Osteocyte (in vitro differentiated cells): Measurements from ENCODE around the gene MSL2. TPM values are rescaled to one million over a fixed set of nuclear protein-coding genes. Genes with fewer than 3 reads are reported as not detected.
"Not testable (repeated sequence)": the region's sequence is repeated elsewhere in the genome, so short reads cannot be mapped to it uniquely, and the experiment has no call there.

Experiments used
- DNase-seq: peaks from one replicate; pipeline ENCODE4 v3.0.0; 2021; ENCODE audit warnings: mixed read lengths; ENCODE audit not compliant: unreplicated experiment; ENCODE audit errors: extremely low spot score
- H3K27ac Mint-ChIP-seq: one replicate; pipeline ENCODE4 v1.8.0; 2021; ENCODE audit warnings: mild to moderate bottlenecking, mixed read lengths; ENCODE audit not compliant: unreplicated experiment
- H3K27me3 Mint-ChIP-seq: one replicate; pipeline ENCODE4 v1.8.0; 2021; ENCODE audit warnings: mixed read lengths; ENCODE audit not compliant: unreplicated experiment
- H3K36me3 Mint-ChIP-seq: one replicate; pipeline ENCODE4 v1.8.0; 2021; ENCODE audit warnings: mixed read lengths; ENCODE audit not compliant: unreplicated experiment
- H3K4me1 Mint-ChIP-seq: one replicate; pipeline ENCODE4 v1.8.0; 2021; ENCODE audit warnings: mixed read lengths; ENCODE audit not compliant: unreplicated experiment
- H3K4me3 Mint-ChIP-seq: one replicate; pipeline ENCODE4 v1.8.0; 2021; ENCODE audit warnings: mild to moderate bottlenecking, moderate library complexity, mixed read lengths; ENCODE audit not compliant: unreplicated experiment
- H3K9me3 Mint-ChIP-seq: one replicate; pipeline ENCODE4 v1.8.0; 2021; ENCODE audit warnings: mixed read lengths; ENCODE audit not compliant: unreplicated experiment
- total RNA-seq: library from RNA; stranded (reverse); gene quantifications from 2 replicates; pipeline ENCODE4 v1.2.1, GENCODE V29; 2021
- TF ChIP-seq, protein P1 (sequence below): fragments of 200-600 bp; sonication (generic); IDR thresholded peaks from 2 replicates; pipeline ENCODE4 v1.5.0; 2021; ENCODE audit warnings: antibody characterized with exemption, mild to moderate bottlenecking, moderate library complexity

The MSL2 gene
- total RNA-seq, 1 donor from 2014 or later = 28.9 TPM

DNA sequence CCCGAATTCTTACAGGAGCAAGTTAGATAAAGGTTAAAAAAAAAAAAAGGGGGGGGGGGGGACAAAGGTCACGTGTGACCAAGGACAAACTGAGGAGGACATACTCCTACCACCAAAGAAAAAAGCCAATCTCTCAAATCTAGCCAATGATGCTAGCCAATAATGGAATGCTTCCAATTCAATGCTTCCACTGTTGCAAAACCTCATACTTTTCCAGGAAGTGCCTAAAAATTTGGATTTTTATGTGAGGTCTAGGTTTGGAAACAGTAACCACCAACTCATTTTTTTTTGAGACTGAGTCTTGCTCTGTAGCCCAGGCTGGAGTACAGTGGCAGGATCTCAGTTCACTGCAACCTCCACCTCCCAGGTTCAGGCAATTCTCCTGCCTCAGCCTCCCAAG, 11.4 kb downstream of the MSL2 start:
- TF ChIP-seq, protein P1, sequence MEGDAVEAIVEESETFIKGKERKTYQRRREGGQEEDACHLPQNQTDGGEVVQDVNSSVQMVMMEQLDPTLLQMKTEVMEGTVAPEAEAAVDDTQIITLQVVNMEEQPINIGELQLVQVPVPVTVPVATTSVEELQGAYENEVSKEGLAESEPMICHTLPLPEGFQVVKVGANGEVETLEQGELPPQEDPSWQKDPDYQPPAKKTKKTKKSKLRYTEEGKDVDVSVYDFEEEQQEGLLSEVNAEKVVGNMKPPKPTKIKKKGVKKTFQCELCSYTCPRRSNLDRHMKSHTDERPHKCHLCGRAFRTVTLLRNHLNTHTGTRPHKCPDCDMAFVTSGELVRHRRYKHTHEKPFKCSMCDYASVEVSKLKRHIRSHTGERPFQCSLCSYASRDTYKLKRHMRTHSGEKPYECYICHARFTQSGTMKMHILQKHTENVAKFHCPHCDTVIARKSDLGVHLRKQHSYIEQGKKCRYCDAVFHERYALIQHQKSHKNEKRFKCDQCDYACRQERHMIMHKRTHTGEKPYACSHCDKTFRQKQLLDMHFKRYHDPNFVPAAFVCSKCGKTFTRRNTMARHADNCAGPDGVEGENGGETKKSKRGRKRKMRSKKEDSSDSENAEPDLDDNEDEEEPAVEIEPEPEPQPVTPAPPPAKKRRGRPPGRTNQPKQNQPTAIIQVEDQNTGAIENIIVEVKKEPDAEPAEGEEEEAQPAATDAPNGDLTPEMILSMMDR = no peak
- Mint-ChIP-seq H3K27ac (no peak overlapping the region), H3K4me3 (no peak overlapping the region), H3K36me3 (no peaks in the 10 kb centered on the region), H3K4me1 (peaks cover 64% of the 10 kb centered on the region), H3K27me3 (no peaks in the 10 kb centered on the region), H3K9me3 (no peaks in the 10 kb centered on the region)
- DNase-seq = no peak

- H3K4me3 Mint-ChIP-seq = no peak overlapping the region
- no peaks in the 10 kb centered on the region for H3K36me3 Mint-ChIP-seq
- H3K9me3 Mint-ChIP-seq = no peaks in the 10 kb centered on the region
- TF ChIP-seq, protein P1 = no peak
- no peak for DNase-seq
- H3K4me1 Mint-ChIP-seq = peaks cover 46% of the 10 kb centered on the region
- H3K27me3 Mint-ChIP-seq = no peaks in the 10 kb centered on the region
- no peak overlapping the region for H3K27ac Mint-ChIP-seq
Measured at GRCh38 chr3:136181741-136182140, 14.4 kb downstream of the MSL2 start.

DNA sequence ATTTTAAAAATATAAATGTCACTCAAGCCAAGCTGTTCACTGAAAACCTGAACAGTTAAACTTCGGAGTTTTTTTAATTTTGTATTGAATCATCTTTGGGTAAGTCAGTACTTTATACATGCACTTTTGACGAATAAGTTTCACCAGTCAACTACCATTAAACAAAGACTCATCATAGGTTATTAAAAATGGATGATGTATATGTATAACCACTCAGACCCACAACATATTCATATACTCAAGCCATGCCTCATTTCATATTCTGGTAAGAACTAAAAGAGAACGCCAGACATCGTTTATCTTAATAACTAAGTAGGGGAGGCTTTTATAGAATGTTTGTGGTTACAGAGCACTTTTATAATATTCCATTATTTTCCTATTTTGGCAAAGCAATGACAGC, 18.3 kb downstream of the MSL2 start:
- no peaks in the 10 kb centered on the region for H3K27me3 Mint-ChIP-seq
- H3K36me3 Mint-ChIP-seq = no peaks in the 10 kb centered on the region
- H3K27ac Mint-ChIP-seq = no peak overlapping the region
- no peak for DNase-seq
- H3K4me1 Mint-ChIP-seq = peaks cover 29% of the 10 kb centered on the region
- no peaks in the 10 kb centered on the region for H3K9me3 Mint-ChIP-seq
- TF ChIP-seq, protein P1 = no peak
- H3K4me3 Mint-ChIP-seq = no peak overlapping the region

- Mint-ChIP-seq H3K9me3 (no peaks in the 10 kb centered on the region), H3K36me3 (no peaks in the 10 kb centered on the region), H3K4me3 (no peak overlapping the region), H3K27me3 (no peaks in the 10 kb centered on the region), H3K27ac (no peak overlapping the region), H3K4me1 (peaks cover 13% of the 10 kb centered on the region)
- TF ChIP-seq, protein P1 = no peak
- no peak for DNase-seq
Measured at GRCh38 chr3:136173939-136174490, 22.1 kb downstream of the MSL2 start.

DNA sequence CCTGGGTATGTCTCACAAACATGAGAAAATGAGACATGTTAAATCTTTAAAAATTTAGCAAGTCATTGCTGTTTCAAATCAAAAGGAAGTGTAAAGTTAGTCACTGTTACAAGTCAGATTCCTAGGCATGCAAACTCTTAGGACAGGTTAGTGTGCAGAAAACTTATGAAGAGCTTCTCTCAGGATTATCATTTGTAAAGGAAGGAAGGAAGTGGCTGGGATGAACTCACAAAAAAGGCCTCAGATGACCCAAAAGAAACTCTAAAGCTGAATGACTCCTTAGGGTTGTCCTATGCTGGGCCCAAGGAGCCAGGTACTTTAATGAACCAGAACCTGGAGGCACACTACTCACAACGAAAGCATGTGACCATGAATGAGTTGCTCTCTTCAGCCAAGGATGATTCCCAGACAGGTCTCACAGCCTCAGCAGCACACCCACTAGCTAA, 25.0 kb downstream of the MSL2 start:
- Mint-ChIP-seq H3K27me3 (no peaks in the 10 kb centered on the region), H3K9me3 (peaks cover 4% of the 10 kb centered on the region), H3K36me3 (no peaks in the 10 kb centered on the region), H3K27ac (peak overlapping the region; percentile 66), H3K4me1 (peaks cover 26% of the 10 kb centered on the region), H3K4me3 (no peak overlapping the region)
- no peak for DNase-seq
- TF ChIP-seq, protein P1 = no peak

GRCh38 chr3:136168236-136168635, 27.9 kb downstream of the MSL2 start:
- DNase-seq, H3K4me3 Mint-ChIP-seq, H3K27me3 Mint-ChIP-seq, H3K27ac Mint-ChIP-seq, H3K36me3 Mint-ChIP-seq, H3K9me3 Mint-ChIP-seq: not testable (repeated sequence)
- peaks cover 37% of the 10 kb centered on the region for H3K4me1 Mint-ChIP-seq
